GM23338 (cell line): Measurements from ENCODE around the gene SEC11A.

ENCODE experiments used
- CREB1 ChIP-seq: fragments of 250-450 bp; sonication (Bioruptor Pico); IDR thresholded peaks from 2 replicates; pipeline ENCODE4 v1.5.0; 2020; ENCODE audit warnings: low read depth, mild to moderate bottlenecking, moderate library complexity
- EZH2 ChIP-seq: fragments of 200-600 bp; sonication (generic); IDR thresholded peaks from one replicate; pipeline ENCODE4 v1.8.0; 2017; ENCODE audit warnings: antibody characterized with exemption, mild to moderate bottlenecking, low read depth; ENCODE audit not compliant: unreplicated experiment
- EZH2phosphoT487 ChIP-seq: fragments of 200-600 bp; sonication (generic); IDR thresholded peaks from one replicate; pipeline ENCODE4 v1.8.1; 2018; ENCODE audit warnings: antibody characterized with exemption; ENCODE audit not compliant: unreplicated experiment
- POLR2AphosphoS5 ChIP-seq: IDR thresholded peaks from 2 replicates; pipeline ENCODE4 v1.6.1; 2016; ENCODE audit warnings: antibody characterized with exemption, low read depth
- ZNF331 ChIP-seq: fragments of 250-450 bp; sonication (Bioruptor Pico); IDR thresholded peaks from 2 replicates; pipeline ENCODE4 v1.5.0; 2020; ENCODE audit warnings: low read depth, mild to moderate bottlenecking, moderate library complexity
- TF ChIP-seq, protein P1 (sequence below), 2 experiments: fragments of 200-600 bp in 1 of 2; sonication (generic) in 1 of 2; conservative IDR thresholded peaks; 2 replicates each; pipeline versions ENCODE4 v1.5.1 to v1.6.1; 2016 to 2017; ENCODE audit warnings: antibody characterized with exemption in 2 of 2, low read depth in 2 of 2, mild to moderate bottlenecking in 2 of 2, moderate library complexity in 1 of 2
- TF ChIP-seq, protein P2 (sequence below): IDR thresholded peaks from one replicate; pipeline ENCODE4 v1.6.1; 2018; ENCODE audit warnings: antibody characterized with exemption; ENCODE audit not compliant: unreplicated experiment

GRCh38 chr15:84752195-84752594 is 36.3 kb upstream of the SEC11A start:
- TF ChIP-seq EZH2: no peak
- TF ChIP-seq, protein P1, sequence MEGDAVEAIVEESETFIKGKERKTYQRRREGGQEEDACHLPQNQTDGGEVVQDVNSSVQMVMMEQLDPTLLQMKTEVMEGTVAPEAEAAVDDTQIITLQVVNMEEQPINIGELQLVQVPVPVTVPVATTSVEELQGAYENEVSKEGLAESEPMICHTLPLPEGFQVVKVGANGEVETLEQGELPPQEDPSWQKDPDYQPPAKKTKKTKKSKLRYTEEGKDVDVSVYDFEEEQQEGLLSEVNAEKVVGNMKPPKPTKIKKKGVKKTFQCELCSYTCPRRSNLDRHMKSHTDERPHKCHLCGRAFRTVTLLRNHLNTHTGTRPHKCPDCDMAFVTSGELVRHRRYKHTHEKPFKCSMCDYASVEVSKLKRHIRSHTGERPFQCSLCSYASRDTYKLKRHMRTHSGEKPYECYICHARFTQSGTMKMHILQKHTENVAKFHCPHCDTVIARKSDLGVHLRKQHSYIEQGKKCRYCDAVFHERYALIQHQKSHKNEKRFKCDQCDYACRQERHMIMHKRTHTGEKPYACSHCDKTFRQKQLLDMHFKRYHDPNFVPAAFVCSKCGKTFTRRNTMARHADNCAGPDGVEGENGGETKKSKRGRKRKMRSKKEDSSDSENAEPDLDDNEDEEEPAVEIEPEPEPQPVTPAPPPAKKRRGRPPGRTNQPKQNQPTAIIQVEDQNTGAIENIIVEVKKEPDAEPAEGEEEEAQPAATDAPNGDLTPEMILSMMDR (conservative IDR thresholded peaks at IDR 0.05; ENCODE audit: low read depth in 2 of 2): no peak
- TF ChIP-seq POLR2AphosphoS5: no peak
- TF ChIP-seq, protein P2, sequence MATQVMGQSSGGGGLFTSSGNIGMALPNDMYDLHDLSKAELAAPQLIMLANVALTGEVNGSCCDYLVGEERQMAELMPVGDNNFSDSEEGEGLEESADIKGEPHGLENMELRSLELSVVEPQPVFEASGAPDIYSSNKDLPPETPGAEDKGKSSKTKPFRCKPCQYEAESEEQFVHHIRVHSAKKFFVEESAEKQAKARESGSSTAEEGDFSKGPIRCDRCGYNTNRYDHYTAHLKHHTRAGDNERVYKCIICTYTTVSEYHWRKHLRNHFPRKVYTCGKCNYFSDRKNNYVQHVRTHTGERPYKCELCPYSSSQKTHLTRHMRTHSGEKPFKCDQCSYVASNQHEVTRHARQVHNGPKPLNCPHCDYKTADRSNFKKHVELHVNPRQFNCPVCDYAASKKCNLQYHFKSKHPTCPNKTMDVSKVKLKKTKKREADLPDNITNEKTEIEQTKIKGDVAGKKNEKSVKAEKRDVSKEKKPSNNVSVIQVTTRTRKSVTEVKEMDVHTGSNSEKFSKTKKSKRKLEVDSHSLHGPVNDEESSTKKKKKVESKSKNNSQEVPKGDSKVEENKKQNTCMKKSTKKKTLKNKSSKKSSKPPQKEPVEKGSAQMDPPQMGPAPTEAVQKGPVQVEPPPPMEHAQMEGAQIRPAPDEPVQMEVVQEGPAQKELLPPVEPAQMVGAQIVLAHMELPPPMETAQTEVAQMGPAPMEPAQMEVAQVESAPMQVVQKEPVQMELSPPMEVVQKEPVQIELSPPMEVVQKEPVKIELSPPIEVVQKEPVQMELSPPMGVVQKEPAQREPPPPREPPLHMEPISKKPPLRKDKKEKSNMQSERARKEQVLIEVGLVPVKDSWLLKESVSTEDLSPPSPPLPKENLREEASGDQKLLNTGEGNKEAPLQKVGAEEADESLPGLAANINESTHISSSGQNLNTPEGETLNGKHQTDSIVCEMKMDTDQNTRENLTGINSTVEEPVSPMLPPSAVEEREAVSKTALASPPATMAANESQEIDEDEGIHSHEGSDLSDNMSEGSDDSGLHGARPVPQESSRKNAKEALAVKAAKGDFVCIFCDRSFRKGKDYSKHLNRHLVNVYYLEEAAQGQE: no peak
- TF ChIP-seq EZH2phosphoT487: no peak
- no peak for TF ChIP-seq CREB1 (CRISPR knock-in tag)
- TF ChIP-seq ZNF331 (CRISPR knock-in tag): no peak
